ENCODE measurements around the gene RPTN. TPM values are rescaled to one million over a fixed set of nuclear protein-coding genes. Genes with fewer than 3 reads are reported as not detected.

RPTN gene, protein sequence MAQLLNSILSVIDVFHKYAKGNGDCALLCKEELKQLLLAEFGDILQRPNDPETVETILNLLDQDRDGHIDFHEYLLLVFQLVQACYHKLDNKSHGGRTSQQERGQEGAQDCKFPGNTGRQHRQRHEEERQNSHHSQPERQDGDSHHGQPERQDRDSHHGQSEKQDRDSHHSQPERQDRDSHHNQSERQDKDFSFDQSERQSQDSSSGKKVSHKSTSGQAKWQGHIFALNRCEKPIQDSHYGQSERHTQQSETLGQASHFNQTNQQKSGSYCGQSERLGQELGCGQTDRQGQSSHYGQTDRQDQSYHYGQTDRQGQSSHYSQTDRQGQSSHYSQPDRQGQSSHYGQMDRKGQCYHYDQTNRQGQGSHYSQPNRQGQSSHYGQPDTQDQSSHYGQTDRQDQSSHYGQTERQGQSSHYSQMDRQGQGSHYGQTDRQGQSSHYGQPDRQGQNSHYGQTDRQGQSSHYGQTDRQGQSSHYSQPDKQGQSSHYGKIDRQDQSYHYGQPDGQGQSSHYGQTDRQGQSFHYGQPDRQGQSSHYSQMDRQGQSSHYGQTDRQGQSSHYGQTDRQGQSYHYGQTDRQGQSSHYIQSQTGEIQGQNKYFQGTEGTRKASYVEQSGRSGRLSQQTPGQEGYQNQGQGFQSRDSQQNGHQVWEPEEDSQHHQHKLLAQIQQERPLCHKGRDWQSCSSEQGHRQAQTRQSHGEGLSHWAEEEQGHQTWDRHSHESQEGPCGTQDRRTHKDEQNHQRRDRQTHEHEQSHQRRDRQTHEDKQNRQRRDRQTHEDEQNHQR
- not detected for total RNA-seq

DNA sequence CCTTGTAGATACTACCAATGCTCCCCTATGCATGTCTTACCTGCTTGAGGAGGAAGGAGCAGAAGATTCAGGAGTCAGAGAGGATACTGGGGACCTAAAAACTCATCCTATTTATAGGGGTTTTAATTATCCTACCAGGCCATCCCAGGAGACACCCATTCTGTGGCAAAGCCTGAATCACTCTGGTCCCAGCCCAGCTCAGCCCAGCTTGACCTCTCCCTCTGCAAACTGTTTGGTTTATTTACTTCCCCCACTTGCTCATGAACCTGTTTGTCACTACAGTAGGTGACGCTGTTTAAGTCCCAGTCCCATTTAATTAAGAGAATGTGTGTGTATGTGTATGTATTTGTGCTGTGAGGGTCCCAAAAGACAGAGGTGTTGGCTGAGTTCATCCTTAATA, at the start of gene RPTN:
RPTN (minus strand) TSS at position 85 of the 400 bp plus-strand sequence. CDS start 1,339 bp downstream, outside the sequence.

GRCh38 chr1:152115344-152115743, 43.7 kb downstream of the RPTN start, which contains the start of gene TCHH:
Gene TCHH, minus strand, starts transcription at chr1:152115444. Its CDS starts 1,364 bp downstream, at chr1:152114080.

Other genes starting within 250 kb of the RPTN start
- 7.2 TPM for gene THEM4, start 249.7 kb downstream of the RPTN start, total RNA-seq
- 1.6 TPM for gene S100A10, start 165.4 kb downstream of the RPTN start, total RNA-seq
- 2.5 TPM for gene S100A11, start 122.2 kb downstream of the RPTN start, total RNA-seq
- gene TCHHL1, start 70.2 kb downstream of the RPTN start, total RNA-seq = not detected
- under 0.01 TPM for gene TCHH, start 43.8 kb downstream of the RPTN start, total RNA-seq
- gene HRNR, start 65.0 kb upstream of the RPTN start, total RNA-seq = not detected
- gene FLG, start 166.0 kb upstream of the RPTN start, total RNA-seq = not detected
- not detected for gene FLG2, start 200.8 kb upstream of the RPTN start, total RNA-seq

Data from parietal lobe (tissue), 1 donor.